ENCODE data around the gene MAP3K13.

DNA sequence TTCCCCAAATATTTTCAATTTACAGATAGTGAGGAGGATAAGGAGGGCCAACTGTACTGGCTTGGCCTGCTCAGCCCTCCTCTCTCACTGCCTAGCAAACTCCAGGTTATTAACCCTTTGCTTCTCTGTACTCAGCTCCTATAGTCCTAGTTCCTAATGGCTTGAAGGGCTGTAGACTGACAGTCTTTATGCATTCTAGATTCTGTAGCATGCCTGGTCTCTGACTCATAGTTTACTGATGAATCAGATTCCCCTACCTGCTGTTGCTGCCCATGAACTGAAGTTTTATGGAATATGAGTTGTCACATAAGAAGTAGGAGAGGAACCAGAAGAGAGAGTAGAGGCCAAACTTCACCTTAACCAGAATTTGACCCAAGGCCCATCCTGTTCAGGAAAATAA is 27.1 kb upstream of the MAP3K13 start:
- TF ChIP-seq POLR2AphosphoS5 (IDR thresholded peaks at IDR 0.05; ENCODE audit: low read depth, low read length) (no peak), TAF1 (IDR thresholded peaks at IDR 0.05; ENCODE audit: borderline replicate concordance, insufficient read depth, low read length) (no peak), SIN3A (IDR thresholded peaks at IDR 0.05; ENCODE audit: borderline replicate concordance, insufficient read depth, low read length) (no peak)
- TF ChIP-seq, protein P1, sequence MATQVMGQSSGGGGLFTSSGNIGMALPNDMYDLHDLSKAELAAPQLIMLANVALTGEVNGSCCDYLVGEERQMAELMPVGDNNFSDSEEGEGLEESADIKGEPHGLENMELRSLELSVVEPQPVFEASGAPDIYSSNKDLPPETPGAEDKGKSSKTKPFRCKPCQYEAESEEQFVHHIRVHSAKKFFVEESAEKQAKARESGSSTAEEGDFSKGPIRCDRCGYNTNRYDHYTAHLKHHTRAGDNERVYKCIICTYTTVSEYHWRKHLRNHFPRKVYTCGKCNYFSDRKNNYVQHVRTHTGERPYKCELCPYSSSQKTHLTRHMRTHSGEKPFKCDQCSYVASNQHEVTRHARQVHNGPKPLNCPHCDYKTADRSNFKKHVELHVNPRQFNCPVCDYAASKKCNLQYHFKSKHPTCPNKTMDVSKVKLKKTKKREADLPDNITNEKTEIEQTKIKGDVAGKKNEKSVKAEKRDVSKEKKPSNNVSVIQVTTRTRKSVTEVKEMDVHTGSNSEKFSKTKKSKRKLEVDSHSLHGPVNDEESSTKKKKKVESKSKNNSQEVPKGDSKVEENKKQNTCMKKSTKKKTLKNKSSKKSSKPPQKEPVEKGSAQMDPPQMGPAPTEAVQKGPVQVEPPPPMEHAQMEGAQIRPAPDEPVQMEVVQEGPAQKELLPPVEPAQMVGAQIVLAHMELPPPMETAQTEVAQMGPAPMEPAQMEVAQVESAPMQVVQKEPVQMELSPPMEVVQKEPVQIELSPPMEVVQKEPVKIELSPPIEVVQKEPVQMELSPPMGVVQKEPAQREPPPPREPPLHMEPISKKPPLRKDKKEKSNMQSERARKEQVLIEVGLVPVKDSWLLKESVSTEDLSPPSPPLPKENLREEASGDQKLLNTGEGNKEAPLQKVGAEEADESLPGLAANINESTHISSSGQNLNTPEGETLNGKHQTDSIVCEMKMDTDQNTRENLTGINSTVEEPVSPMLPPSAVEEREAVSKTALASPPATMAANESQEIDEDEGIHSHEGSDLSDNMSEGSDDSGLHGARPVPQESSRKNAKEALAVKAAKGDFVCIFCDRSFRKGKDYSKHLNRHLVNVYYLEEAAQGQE (IDR thresholded peaks at IDR 0.05; ENCODE audit: insufficient read depth in 1 of 2, low read depth in 2 of 2, low read length in 2 of 2), result no peak
